ENCODE results near the gene SLC6A19.

DNA sequence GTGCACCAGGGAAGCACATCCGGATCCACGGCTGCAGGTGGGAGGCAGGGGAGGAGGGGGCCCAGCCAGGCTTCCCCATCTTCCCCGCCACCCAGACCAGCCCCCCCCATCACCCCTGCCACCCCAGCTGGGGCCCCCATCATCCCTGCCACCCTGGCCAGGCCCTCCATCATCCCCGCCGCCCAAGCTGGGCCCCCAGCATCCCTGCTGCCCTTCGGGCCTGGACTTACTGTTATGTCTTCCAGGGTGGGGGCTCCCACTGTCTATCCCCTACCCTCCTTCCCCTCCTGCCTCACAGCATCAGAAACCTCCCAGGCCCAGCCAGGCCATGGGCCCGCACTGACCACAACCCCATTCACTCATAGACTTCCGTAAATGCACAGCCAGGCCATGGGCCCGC lies 51.3 kb downstream of the SLC6A19 start:
- TF ChIP-seq, protein P1, sequence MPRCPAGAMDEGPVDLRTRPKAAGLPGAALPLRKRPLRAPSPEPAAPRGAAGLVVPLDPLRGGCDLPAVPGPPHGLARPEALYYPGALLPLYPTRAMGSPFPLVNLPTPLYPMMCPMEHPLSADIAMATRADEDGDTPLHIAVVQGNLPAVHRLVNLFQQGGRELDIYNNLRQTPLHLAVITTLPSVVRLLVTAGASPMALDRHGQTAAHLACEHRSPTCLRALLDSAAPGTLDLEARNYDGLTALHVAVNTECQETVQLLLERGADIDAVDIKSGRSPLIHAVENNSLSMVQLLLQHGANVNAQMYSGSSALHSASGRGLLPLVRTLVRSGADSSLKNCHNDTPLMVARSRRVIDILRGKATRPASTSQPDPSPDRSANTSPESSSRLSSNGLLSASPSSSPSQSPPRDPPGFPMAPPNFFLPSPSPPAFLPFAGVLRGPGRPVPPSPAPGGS (CRISPR knock-in tag; IDR thresholded peaks at IDR 0.05), result no peak
- TF ChIP-seq ZBTB21 (CRISPR knock-in tag; IDR thresholded peaks at IDR 0.05), result no peak
- no peak for TF ChIP-seq TOPORS (CRISPR knock-in tag; IDR thresholded peaks at IDR 0.05)
- TF ChIP-seq HNRNPLL (IDR thresholded peaks at IDR 0.05; ENCODE audit: low read depth, low read length, poor library complexity, severe bottlenecking), result no peak
- TF ChIP-seq, protein P2, sequence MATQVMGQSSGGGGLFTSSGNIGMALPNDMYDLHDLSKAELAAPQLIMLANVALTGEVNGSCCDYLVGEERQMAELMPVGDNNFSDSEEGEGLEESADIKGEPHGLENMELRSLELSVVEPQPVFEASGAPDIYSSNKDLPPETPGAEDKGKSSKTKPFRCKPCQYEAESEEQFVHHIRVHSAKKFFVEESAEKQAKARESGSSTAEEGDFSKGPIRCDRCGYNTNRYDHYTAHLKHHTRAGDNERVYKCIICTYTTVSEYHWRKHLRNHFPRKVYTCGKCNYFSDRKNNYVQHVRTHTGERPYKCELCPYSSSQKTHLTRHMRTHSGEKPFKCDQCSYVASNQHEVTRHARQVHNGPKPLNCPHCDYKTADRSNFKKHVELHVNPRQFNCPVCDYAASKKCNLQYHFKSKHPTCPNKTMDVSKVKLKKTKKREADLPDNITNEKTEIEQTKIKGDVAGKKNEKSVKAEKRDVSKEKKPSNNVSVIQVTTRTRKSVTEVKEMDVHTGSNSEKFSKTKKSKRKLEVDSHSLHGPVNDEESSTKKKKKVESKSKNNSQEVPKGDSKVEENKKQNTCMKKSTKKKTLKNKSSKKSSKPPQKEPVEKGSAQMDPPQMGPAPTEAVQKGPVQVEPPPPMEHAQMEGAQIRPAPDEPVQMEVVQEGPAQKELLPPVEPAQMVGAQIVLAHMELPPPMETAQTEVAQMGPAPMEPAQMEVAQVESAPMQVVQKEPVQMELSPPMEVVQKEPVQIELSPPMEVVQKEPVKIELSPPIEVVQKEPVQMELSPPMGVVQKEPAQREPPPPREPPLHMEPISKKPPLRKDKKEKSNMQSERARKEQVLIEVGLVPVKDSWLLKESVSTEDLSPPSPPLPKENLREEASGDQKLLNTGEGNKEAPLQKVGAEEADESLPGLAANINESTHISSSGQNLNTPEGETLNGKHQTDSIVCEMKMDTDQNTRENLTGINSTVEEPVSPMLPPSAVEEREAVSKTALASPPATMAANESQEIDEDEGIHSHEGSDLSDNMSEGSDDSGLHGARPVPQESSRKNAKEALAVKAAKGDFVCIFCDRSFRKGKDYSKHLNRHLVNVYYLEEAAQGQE (IDR thresholded peaks at IDR 0.05; ENCODE audit: borderline replicate concordance in 1 of 2, low read depth in 1 of 2, low read length in 2 of 2), result no peak
- TF ChIP-seq, protein P3, sequence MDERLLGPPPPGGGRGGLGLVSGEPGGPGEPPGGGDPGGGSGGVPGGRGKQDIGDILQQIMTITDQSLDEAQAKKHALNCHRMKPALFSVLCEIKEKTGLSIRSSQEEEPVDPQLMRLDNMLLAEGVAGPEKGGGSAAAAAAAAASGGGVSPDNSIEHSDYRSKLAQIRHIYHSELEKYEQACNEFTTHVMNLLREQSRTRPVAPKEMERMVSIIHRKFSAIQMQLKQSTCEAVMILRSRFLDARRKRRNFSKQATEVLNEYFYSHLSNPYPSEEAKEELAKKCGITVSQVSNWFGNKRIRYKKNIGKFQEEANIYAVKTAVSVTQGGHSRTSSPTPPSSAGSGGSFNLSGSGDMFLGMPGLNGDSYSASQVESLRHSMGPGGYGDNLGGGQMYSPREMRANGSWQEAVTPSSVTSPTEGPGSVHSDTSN (CRISPR knock-in tag; IDR thresholded peaks at IDR 0.05), result no peak
- no peak for TF ChIP-seq SP5 (CRISPR knock-in tag; IDR thresholded peaks at IDR 0.05; ENCODE audit: borderline replicate concordance, low read depth)

Measured in HepG2 (cell line).